ENCODE data around the gene GMPR2.

- TF ChIP-seq CTCF (conservative IDR thresholded peaks at IDR 0.05; ENCODE audit: low read depth, low read length) (no peak), EZH2 (IDR thresholded peaks at IDR 0.05; ENCODE audit: low read length, unreplicated experiment) (no peak), EZH2phosphoT487 (IDR thresholded peaks at IDR 0.05; ENCODE audit: borderline replicate concordance, low read length) (no peak)
These were observed 28.0 kb downstream of the GMPR2 start for GRCh38 chr14:24260780-24261157.
